ENCODE data around the gene ESYT3. TPM values are rescaled to one million over a fixed set of nuclear protein-coding genes. Genes with fewer than 3 reads are reported as not detected.

The ESYT3 gene
- total and polyA plus RNA-seq, 9 of the 15 experiments (the other 6 are each of a cell fraction or from before 2014, with no cell fraction given), result not detected

GRCh38 chr3:138406606-138407005 is 27.8 kb upstream of the ESYT3 start:
- in situ Hi-C loops (cut with MboI), result no loop called here
- H3K27ac ChIP-seq (ENCODE audit: extremely low read depth, low read depth, low read length), result no peak overlapping the region
- ChIA-PET CTCF (ENCODE audit: low intra/inter-chr PET ratio) (no interaction called here), POLR2A (no interaction called here)
- no peak overlapping the region for H3K4me3 ChIP-seq
- H3K9me1 ChIP-seq (ENCODE audit: control insufficient read depth, insufficient read depth, low read length), result no peaks in the 10 kb centered on the region
- no peaks in the 10 kb centered on the region for H3K36me3 ChIP-seq (ENCODE audit: control insufficient read depth, insufficient read depth, low read length)
- DNase-seq (ENCODE audit: extremely low read depth in 1 of 4, low spot score in 3 of 4) (no peak), FAIRE-seq (no peak), ATAC-seq (no peak)
- no peak for TF ChIP-seq AFF4 (CRISPR knock-in tag; IDR thresholded peaks at IDR 0.05)
- TF ChIP-seq ZNF274 (IDR thresholded peaks at IDR 0.05; ENCODE audit: borderline replicate concordance, low read depth, low read length), result no peak
- TF ChIP-seq ZC3H8 (IDR thresholded peaks at IDR 0.05), result no peak
- TF ChIP-seq SUPT5H (IDR thresholded peaks at IDR 0.05), result no peak
- no peak for TF ChIP-seq ZNF143 (CRISPR knock-in tag; IDR thresholded peaks at IDR 0.05)
- TF ChIP-seq DLX4 (CRISPR knock-in tag; IDR thresholded peaks at IDR 0.05), result no peak
- no peak for TF ChIP-seq PHB2 (IDR thresholded peaks at IDR 0.05; ENCODE audit: low read depth)
- no peak for TF ChIP-seq ZNF551 (CRISPR knock-in tag; IDR thresholded peaks at IDR 0.05)
- no peak for TF ChIP-seq IRF9 (tag; IDR thresholded peaks at IDR 0.05)
- no peak for TF ChIP-seq ZNF444 (CRISPR knock-in tag; IDR thresholded peaks at IDR 0.05)
- H3K9ac ChIP-seq (ENCODE audit: insufficient read depth in 1 of 2, low read depth in 2 of 2, low read length in 2 of 2), result no peak overlapping the region
- no peak overlapping the region for H3K4me2 ChIP-seq (ENCODE audit: insufficient read depth, low read length)
- intact Hi-C loops (cut with micrococcal nuclease), result loop anchor here (5.0 kb wide), 1 partner anchor 74 kb away; no protein-coding TSS in a partner anchor
- H3K79me2 ChIP-seq (ENCODE audit: control insufficient read depth, insufficient read depth, low read length), result no peaks in the 10 kb centered on the region
- no TSS peak for BruUV-seq (replicated peaks)
- H3K27me3 ChIP-seq (ENCODE audit: control insufficient read depth in 2 of 2, insufficient read depth in 2 of 2, low read length in 2 of 2), result peaks cover 0 to 11% of the 10 kb centered on the region in 2 experiments; a peak in 2 of 5 replicates
- no peak overlapping the region for H2AFZ ChIP-seq (ENCODE audit: low read depth, low read length)
- peaks cover 5 to 12% of the 10 kb centered on the region in 2 experiments; a peak in 3 of 5 replicates for H3K4me1 ChIP-seq (replicated peaks in 1 of 2; ENCODE audit: control insufficient read depth in 2 of 2, insufficient read depth in 2 of 2, low read length in 2 of 2)
- H4K20me1 ChIP-seq (replicated peaks; ENCODE audit: control insufficient read depth, insufficient read depth, low read length), result no peaks in the 10 kb centered on the region
- 0% methylated on average over 2 of the region's 2 CpGs for WGBS (ENCODE audit: insufficient coverage, low coverage, missing lambda C conversion rate)
- H3K9me3 ChIP-seq (replicated peaks; ENCODE audit: control insufficient read depth, insufficient read depth, low read depth, low read length), result no peaks in the 10 kb centered on the region

All from K562 (cell line).